Measurements from ENCODE around the gene MTMR4.
"Not testable (repeated sequence)": the region's sequence is repeated elsewhere in the genome, so short reads cannot be mapped to it uniquely, and the experiment has no call there.

Gene MTMR4

DNA sequence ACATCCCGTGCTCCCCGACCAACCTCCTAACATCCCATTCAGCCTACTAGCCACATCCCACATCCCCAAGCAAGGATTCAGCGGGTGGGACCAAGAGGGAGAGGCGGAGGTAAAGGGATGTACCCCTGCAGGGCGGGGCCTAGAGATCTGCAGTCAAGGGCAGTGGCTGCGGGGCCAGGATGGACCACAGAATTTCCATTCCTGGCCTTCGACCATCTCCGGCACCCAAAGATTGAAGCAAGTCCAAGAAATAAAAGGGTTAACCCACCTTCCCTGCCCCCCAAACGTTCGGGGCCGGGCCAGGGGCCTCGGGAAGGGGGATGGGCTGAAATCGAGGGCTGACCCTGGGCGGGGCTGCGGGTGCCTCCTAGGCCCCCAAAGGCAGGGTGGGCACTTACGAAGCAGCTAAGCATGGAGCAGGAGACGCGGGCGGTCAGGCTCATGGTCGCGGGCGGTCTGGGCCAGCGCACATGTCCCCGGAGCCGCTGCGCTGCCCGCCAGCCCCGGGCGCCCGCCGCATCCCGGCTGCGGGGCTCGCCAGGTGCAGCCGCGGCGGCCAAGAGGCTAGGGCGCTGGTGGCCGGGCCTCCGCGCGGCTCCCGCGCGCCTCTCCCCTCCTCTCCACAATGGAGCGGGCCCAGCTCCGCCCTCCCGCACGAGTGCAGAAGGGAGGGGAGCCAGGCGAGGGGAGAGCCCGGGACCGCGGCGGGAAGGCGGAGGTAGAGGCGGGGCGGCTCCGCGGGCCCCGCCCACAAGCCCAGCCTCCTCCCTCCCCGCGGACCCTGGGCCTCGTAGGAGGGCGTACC is at the start of gene MTMR4:
Gene MTMR4 (minus strand): TSS at position 674 of the 805 bp plus-strand sequence. CDS start 231 bp downstream, at position 443.
- DNase-seq (ENCODE audit: low read depth in 2 of 2) = peak; percentile 43 to 46

DNA sequence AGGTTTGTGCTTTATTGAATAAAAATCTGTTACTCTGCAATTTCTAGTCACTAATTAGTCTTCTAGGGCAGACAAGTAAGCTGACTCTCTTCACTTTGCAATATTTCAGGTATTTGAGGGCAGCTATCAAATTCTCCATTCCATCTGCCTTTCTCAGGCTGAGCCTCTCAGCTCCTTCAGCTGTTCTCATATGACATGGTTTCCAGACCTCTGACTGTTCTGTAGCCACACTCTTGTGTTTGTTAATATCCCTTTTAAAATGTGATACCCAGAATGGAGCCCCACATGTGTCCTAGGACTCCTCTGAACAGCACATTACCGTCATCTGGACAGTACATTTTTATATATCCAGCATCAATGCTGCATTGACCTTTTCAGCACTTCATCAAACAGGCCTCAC is 46.1 kb upstream of the MTMR4 start:
- DNase-seq (ENCODE audit: low read depth in 2 of 2) = no peak

DNA sequence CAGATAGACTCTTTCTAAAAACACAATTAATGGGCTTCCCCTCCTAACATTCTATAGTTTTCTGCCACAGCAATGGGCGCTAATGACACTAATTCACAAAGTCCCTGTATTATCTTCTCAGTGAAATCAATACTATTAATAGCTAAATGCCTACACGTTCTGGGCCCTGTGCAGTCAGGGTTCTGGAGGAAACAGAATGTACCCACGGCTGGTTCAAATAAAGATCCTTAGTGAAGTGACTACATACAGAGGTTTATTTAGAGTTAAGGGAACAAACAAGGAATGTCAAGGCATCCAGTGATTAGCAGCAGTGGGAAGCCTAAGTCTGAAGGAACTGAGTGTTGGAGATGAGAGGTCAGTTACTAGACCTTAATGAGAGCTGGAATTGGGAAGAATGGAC is 43.5 kb upstream of the MTMR4 start:
- DNase-seq (ENCODE audit: low read depth in 2 of 2) = no peak

DNA sequence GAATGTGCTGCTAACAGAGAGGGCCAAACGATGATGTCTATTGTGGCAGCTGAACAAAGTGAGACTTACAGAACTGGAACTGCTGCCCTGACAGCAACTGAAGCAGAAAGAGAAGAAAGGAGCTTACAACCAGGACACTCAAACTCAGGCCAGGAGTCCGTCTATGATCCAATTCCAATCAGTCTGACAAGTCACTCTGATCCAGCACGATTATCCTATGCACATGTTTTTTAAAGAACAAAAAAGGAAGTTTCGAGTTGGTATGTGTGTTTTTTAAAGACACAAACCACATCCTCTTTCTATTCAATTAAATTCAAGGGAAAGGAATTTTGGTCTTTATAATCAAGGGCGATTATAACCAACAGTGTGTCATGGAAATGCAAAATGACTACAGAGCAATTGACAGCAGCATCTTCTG is 42.4 kb upstream of the MTMR4 start:
- no peak for DNase-seq (ENCODE audit: low read depth in 2 of 2)

DNA sequence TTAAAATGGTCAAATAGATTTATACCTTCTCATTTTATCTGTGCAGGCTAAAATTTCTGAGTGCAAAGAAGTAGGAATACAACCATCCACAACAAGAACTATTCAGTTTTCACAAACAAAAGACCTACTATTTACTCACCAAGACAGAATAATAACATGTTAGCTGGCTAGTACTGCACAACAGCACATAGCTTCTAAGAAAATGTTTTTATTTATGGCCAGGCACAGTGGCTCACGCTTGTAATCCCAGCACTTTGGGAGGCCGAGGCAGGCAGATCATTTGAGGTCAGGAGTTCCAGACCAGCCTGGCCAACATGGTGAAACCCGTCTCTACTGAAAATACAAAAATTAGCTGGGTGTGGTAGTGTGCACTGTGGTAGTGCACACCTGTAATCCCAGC is 40.7 kb upstream of the MTMR4 start:
- not testable (repeated sequence) for DNase-seq (ENCODE audit: low read depth in 2 of 2)

DNA sequence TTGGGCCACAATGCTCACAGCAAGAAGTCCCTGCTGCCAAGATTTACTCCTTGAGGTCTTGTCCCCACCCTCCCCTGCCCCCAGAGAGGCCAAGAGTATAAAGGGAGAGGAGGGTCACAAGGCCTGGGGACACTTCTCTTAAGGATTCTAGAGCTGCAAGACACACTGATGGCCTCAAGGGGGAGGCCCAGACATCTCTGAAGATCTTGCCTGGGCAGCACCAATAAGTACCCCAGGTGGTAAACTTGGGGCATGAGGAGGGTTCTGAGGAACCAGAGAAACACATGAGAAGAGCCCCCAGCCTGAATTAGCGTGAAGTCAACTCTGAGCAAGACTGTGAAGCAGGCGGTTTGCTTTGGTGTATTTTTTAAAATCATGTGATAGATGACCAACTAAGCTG is 26.8 kb upstream of the MTMR4 start:
- no peak for DNase-seq (ENCODE audit: low read depth in 2 of 2)

DNA sequence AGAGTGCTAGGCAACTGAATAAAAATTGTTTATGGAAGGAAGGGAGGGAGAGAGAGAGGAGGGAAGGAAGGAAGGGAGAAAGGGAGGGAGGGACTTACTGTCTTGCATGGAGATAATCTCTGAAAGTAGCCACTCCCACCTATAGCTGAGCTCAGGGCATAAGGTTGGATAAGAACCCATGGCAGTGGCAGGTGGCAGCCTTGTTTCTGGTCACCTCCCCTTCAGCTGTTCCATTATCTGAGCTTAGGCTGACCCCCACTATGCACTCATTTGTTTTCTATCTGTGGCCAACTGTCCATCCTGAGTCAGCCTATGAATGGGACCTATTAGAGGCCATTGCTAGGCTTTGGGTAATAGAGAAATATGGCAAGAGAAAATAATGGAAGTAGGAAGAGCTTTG is 25.3 kb upstream of the MTMR4 start:
- DNase-seq (ENCODE audit: low read depth in 2 of 2) = no peak

DNA sequence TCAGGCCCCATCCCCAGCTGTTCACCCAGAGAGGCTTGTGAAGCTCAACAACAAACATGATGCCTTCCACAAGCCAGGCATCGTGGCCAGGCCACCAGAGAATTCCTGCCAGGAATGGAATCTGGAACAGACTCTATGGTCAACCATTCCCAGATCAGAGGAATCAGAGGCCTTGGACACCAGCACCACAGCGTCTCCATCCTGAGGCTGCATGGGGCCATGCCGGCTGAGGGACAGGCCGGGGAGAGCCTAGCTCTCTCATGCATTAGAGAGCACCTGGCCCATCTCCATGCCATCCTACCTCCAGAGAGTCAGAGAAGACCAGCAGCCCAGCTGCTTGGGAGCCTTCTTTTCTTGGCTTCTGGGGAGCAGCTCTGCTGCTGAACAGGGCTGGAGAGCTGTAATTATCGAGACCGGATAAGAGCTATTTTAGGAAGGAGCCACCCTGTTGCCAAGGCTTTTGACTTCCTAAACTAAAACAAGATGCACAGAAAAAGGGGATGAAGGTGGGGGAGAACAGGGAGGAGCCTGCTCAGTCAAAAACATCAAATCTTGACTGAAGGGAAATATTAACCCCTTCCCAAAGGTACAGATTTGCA is 24.5 kb upstream of the MTMR4 start:
- no peak for DNase-seq (ENCODE audit: low read depth in 2 of 2)

DNA sequence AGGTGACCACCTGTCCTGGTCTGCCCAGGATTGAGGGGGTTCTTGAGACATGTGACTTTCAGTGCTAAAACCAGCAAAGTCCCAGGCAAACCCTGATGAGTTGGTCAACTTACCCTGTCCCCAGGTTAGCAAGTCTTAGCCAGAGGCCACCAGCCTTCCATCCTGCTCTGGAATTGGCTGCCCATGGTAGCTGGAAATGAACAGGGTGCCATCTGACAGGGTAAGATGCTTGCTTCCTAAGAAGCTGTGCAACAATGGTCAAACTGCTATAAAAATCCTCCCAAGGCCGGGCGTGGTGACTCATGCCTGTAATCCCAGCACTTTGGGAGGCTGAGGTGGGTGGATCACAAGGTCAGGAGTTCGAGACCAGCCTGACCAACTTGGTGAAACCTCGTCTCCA is 22.8 kb upstream of the MTMR4 start:
- no peak for DNase-seq (ENCODE audit: low read depth in 2 of 2)

DNA sequence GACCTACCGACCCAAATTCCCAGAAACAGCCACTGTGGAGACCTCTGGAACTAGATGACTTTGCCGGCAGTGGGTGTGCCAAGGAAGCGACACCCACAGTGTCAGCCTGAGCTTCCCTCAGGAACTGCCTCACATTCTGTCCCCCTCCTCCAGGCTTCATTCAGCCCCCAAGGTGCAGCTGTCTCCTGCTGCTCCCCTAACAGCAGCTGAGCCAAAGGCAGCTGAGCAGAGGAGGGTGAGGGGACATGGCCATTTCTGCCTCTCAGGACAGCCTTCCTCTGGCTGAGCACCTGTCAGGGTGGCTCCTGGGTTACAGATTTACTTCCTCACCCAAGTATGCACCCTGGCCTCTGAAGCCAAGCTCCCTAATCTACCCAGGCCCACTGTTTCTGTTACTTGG is 22.1 kb upstream of the MTMR4 start:
- DNase-seq (ENCODE audit: low read depth in 2 of 2) = no peak

DNA sequence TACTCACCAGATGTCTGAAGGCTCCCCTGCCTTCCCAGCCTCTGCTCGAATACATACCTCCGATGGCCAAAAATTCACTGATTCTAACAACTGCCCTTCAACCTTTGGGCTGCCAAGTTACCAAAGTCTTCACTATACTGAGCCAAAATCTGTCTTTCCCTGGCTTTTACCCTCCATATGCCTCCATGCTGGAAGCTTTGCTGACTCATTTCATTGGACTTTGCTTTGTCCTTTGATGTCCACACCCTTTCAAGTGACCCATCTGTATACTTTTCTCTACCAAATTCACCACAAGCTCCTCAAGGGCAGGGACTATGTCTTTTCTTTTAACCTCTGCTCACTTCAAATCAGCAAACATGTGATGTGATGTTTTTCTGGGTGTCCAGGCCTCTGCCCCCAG is 21.0 kb upstream of the MTMR4 start:
- no peak for DNase-seq (ENCODE audit: low read depth in 2 of 2)

DNA sequence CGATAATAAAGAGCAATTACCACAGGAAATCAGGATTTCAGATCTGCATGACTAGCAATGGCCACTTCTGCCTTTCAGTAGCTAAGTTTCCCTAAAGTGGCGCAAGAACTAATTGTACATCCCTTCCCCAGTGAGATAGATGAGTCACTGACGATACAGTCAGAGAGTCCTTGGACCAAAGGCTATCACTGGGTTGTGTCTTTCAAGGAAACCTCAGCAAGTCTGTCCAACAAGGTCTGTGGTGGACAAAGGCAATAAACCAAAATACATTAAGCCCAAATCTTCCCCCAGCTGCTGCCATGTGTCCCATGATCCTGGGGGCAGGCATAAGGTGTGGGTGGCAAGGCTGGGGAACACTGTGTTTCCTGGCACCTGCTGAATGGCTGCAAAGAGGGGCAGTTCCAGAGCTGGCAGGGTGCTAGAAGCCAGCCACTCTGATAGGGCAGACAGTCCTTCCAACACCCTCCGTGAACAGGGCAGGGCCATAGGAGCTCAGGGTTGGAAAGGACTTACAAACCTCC is 20.5 kb upstream of the MTMR4 start:
- peak in 1 of 2 experiments; percentile 18 for DNase-seq (ENCODE audit: low read depth in 2 of 2)

DNA sequence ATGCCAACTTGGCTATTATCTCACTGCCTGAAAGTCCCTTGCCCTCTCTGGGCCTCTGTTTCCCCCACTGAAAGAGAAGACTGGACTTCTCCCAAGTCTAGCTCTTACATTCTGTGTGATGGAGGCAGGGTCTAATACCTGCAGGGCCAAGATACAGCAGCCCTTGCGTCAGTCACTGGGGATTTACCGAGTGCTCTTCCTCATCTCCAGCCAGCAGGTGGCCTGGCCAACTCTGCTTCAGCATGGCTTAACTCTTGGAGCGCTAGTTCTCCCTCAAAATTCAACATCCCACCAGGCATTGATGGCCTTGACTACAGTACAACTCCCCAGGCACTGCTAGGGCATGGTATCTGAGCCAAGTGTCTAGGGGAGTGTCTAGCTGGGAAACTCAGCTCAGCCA is 19.9 kb upstream of the MTMR4 start:
- no peak for DNase-seq (ENCODE audit: low read depth in 2 of 2)

DNA sequence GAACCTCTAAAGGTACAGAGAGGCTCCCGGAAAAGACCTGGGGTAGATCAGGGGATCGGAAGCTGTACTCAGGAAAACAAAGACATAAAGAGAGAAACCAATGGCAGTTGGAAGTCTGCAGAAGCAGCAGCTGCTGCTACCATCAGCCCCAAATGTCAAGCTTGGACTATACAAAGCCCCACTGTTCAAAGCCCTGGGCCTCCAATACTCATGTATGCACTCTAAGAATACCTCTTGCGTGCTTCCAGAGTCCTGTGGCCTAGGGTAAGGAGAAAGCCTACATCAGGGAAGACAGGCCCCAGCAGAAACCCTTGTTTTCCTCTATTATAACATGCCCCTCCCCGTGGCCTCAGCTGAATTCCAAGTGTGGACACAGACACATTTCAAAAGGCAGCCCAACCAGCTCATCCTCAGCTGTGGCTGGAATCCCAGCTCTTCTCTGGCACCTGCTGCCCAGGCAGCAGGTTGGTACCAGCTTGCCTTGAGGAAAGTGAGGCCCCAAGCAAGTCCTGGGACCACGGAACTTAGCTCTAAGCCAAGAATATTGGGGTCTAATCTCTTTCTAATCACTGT is 19.3 kb upstream of the MTMR4 start:
- DNase-seq (ENCODE audit: low read depth in 2 of 2) = no peak

DNA sequence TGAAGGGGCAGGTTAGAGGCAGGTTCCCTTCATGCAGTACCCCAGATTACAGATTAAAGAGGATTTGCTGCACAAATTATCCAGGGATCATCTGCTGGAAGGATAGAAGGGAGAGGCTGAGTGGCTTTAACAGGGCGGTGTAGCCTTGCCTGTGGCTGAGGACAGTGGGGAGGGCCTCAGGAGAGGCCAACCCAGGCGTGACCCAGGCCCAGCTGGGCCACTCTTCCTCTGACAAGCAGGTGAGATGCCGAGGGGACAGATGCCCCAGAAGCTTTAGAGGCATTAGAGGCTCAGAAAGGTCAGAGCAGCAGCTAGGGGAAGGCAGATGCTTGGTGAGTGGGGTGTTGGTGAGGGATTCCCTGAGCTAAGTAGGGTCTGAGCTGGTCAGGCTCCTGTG is 18.1 kb upstream of the MTMR4 start:
- DNase-seq (ENCODE audit: low read depth in 2 of 2) = no peak

DNA sequence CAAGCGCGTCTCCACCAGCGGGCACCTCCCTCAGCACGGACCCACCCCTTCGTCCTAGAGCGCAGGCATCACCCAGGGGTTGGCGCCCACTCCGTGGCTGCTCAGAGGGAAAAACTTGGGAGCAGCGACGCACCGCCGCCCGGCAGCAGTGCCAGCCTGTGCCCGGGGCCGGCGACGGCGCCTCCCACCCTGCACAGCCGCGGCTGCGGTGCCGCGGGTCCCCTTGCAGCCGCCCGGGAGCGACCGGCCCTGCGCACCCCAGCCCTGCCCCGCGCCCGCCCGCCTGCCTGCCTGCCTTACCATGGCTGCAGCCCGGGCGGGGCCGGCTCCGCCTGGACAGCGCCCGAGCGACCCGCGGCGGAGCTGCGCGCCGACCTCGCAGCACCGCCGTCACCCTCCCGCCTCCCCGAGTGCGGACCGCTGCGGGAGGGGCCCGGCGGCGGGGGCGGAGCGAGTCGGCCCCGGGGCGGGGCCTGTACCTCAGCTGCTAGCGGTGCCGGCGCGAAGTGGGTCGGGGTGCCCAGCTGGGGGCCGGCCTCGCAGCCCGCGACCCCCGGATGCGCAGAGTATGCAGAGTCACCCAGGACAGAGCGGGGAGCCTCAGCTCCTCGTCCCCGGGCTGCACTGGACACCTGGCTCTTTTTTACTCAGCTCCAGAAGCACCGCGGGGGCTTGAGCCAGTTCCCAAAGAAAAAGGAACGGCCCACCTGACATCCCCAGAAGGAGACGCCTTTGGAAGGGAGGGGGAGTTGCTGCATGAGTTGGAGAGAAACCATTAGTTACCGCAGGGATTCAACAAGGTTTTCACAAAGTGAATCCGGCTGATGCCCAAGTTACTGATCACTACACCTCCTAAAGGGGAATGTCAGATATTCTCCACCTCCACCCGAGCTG is 17.5 kb upstream of the MTMR4 start:
- no peak for DNase-seq (ENCODE audit: low read depth in 2 of 2)

DNA sequence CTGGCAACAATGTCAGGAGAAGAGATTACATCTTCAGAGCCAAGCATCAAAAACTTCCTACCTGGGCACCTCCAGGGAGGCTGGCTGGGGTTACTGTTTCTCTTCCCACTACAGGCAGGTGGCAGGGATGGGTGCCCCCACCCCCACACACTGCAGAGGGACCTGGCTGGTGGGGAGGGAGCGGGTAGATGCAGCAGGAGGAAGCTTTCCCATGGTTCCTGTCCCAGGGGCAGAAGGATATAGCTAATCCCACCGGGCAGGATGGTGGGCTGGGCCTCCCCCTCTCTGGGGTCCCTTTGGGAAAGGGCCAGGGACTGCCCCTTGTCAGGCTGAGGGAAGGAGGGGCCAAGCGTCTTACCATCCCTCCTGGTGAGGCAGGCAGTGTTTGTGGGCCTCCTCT is 16.7 kb upstream of the MTMR4 start:
- DNase-seq (ENCODE audit: low read depth in 2 of 2) = no peak

DNA sequence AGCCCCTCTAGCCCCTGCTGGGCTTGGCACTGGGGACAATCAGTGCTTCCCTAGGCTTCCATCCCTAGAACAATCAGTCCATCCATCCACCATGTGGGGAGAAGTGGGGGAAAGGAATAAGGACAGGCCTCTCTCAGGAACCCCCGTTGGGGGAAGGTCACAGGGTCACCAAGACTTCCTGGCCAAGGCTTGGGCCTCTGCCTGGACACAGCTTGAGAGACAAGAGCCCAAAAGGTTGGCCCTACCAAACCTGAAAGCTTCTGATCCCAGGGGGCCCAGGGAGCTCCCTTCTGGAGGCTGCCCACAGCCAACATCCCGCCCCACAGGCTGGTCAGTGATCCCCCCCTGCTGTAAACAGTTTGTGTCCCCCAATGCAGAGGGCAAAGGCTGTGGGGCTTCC is 16.2 kb upstream of the MTMR4 start:
- no peak for DNase-seq (ENCODE audit: low read depth in 2 of 2)

DNA sequence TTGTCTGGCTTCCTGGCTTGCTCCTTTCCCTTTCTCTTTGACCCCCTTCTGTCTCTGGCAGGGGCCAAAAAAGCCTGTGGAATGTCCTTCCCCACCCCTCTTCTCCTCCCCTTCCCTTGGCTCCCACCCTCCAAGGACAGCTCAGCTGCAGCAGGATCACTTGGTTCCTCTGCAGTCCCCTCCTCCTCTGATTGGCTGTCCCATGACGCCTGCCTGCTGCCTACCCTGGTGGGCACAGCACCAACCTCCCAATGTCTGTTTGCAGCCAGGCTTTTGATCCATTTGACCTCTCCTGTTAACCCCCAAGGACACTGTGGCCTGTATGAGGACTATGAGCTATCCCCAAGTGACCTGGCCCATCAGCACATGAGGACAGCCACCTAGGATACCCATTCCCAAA is 14.8 kb upstream of the MTMR4 start:
- DNase-seq (ENCODE audit: low read depth in 2 of 2) = no peak

DNA sequence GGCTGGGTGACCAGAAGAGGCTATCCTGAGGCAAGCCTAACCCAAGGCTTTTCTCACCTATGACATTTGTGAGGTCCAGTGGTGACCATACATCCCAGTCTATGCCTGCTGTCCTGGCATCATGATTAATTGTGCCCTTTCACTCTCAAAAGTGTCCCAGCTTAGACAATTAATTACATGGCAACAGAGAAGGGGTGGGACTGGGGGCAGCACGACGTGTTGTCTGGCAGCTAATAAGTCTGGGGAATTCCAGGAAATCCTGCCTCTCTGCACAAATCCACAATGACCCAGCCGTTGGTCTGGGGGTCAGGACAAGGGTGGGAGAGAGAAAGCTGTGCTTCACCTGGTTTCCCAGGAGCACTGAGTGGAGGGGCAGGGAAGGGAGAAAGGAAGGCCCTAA is 14.0 kb upstream of the MTMR4 start:
- no peak for DNase-seq (ENCODE audit: low read depth in 2 of 2)

DNA sequence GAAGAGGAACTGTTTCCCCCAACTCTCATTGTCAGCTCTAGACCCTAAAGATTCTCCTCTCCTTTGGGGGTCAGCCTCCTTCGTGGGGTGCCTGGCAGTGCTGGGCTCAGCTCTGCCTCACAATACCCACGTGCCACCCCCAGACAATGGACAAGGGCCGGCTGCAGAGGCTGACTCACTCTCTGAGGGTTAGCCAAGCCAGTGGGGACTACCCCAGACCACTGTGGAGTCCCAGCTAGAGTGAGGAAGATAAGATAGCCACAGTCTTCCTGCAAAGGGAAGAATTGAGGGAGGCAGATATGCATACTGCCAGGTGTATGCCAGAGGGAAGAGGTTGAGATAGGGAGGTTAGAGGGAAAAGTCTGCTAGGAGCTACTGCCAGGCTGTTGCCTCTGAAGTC is 13.5 kb upstream of the MTMR4 start:
- DNase-seq (ENCODE audit: low read depth in 2 of 2) = no peak

DNA sequence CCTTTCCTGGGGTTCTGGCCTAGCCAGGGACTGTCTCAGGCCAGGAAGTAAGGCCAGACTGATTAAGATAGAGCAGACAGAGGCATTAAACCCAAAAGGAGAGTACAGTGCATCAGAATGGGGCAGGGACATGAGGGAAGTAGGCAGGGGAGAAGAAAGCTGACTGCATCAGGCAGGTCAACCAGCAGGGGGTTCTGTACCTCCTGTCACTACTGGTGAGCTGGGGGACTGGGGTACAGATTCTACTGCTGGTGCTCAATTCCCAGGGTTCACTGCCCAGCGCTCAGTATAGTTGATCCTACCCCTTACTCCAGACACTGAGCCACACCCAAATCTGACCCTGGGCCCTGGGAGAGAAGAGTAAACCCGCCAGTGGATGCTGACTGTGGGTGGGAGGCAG is 12.9 kb upstream of the MTMR4 start:
- DNase-seq (ENCODE audit: low read depth in 2 of 2) = no peak

Measured in fibroblast of skin of left quadriceps (primary cell).